GM13977 (cell line): ENCODE results near the gene HOMER2.

Experiments used
- DNase-seq: peaks from one replicate; pipeline ENCODE4 v3.0.0; 2012; ENCODE audit warnings: low spot score
- CTCF ChIP-seq: IDR thresholded peaks from 2 replicates; pipeline ENCODE4 v1.5.1; 2012; ENCODE audit warnings: mild to moderate bottlenecking, control low read depth; ENCODE audit not compliant: insufficient read depth; ENCODE audit errors: extremely low read depth, missing control alignments
- in situ Hi-C: fragments of 300-500 bp; cut with MboI; formaldehyde crosslinking; loops from one replicate; pipeline ENCODE4 v1.12.0; 2022; ENCODE audit warnings: low sequenced_read_pairs, low pct_unique_long_range_greater_than_20kb, mixed read lengths, inconsistent platforms; ENCODE audit not compliant: unreplicated experiment

The HOMER2 gene

GRCh38 chr15:82805994-82806406 is 146.5 kb downstream of the HOMER2 start, which contains the start of gene FSD2:
Gene FSD2 (minus strand): TSS chr15:82806069. CDS start chr15:82787390, 18,679 bp downstream.
- in situ Hi-C loops = no loop called here
- DNase-seq = peak; percentile 64
- TF ChIP-seq CTCF = peak; percentile 11

- in situ Hi-C loops = no loop called here
- DNase-seq = no peak
- no peak for TF ChIP-seq CTCF
These were observed 148.0 kb downstream of the HOMER2 start for GRCh38 chr15:82804575-82804949.

- in situ Hi-C loops = no loop called here
- no peak for TF ChIP-seq CTCF
- no peak for DNase-seq
These were observed 148.5 kb downstream of the HOMER2 start for GRCh38 chr15:82803793-82804574.

GRCh38 chr15:82802497-82802896 is 150.0 kb downstream of the HOMER2 start:
- in situ Hi-C loops = no loop called here
- DNase-seq = no peak
- no peak for TF ChIP-seq CTCF

GRCh38 chr15:82799183-82799841 is 153.2 kb downstream of the HOMER2 start:
- in situ Hi-C loops = no loop called here
- no peak for DNase-seq
- no peak for TF ChIP-seq CTCF
